Natural killer cell (primary cell): ENCODE measurements around the gene CDR2. TPM values are rescaled to one million over a fixed set of nuclear protein-coding genes. Genes with fewer than 3 reads are reported as not detected.

Experiments used
- ATAC-seq, 3 donors: fragments of 150-1000 bp in 2 of 3; fragments of 200-7000 bp in 1 of 3; cut with Tn5 transposase; 1 replicate in 1 of 3; 2 replicates in 2 of 3; pipeline ENCODE4 v1.10.0; 2021; ENCODE audit warnings: mild to moderate bottlenecking in 2 of 3, moderate library complexity in 2 of 3
- DNase-seq, 2 donors: peaks; one replicate each; pipeline versions ENCODE4 v3.0.0 to v3.0.0-alpha.2; 2013 to 2021; ENCODE audit warnings: mixed read lengths in 1 of 2
- H3K27ac ChIP-seq: one replicate; pipeline ENCODE4 v1.5.1; 2013; ENCODE audit warnings: mild to moderate bottlenecking, low read length
- H3K27me3 ChIP-seq: one replicate; pipeline ENCODE4 v1.6.1; 2013; ENCODE audit warnings: low read length; ENCODE audit not compliant: control insufficient read depth, insufficient read depth
- H3K36me3 ChIP-seq: one replicate; pipeline ENCODE4 v1.6.1; 2013; ENCODE audit warnings: low read length; ENCODE audit not compliant: control insufficient read depth, insufficient read depth
- H3K4me1 ChIP-seq: one replicate; pipeline ENCODE4 v1.6.1; 2013; ENCODE audit warnings: low read length; ENCODE audit not compliant: control insufficient read depth, insufficient read depth
- H3K4me3 ChIP-seq: one replicate; pipeline ENCODE4 v1.5.1; 2013; ENCODE audit warnings: low read length
- H3K9me3 ChIP-seq: one replicate; pipeline ENCODE4 v1.6.1; 2013; ENCODE audit warnings: low read length; ENCODE audit not compliant: control insufficient read depth, insufficient read depth
- H3K27ac Mint-ChIP-seq, 2 donors: one replicate each; pipeline ENCODE4 v1.8.0; 2022; ENCODE audit warnings: mild to moderate bottlenecking in 2 of 2, mixed read lengths in 2 of 2, moderate library complexity in 1 of 2
- H3K27me3 Mint-ChIP-seq, 2 donors: one replicate each; pipeline ENCODE4 v1.8.0; 2022; ENCODE audit warnings: low read depth in 2 of 2, mixed read lengths in 2 of 2
- H3K36me3 Mint-ChIP-seq: one replicate; pipeline ENCODE4 v1.8.0; 2022; ENCODE audit warnings: mixed read lengths
- H3K4me1 Mint-ChIP-seq, 2 donors: one replicate each; pipeline ENCODE4 v1.8.0; 2022; ENCODE audit warnings: mixed read lengths in 2 of 2
- H3K4me3 Mint-ChIP-seq: one replicate; pipeline ENCODE4 v1.8.0; 2022; ENCODE audit warnings: mild to moderate bottlenecking, moderate library complexity, mixed read lengths
- H3K9me3 Mint-ChIP-seq, 2 donors: one replicate each; pipeline ENCODE4 v1.8.0; 2022; ENCODE audit warnings: mixed read lengths in 2 of 2
- WGBS: methylation state at CpG from one replicate; pipeline ENCODE4 v1.1.7; 2013; ENCODE audit warnings: missing lambda C conversion rate; ENCODE audit not compliant: insufficient coverage; 5-methylcytosine and 5-hydroxymethylcytosine counted together
- intact Hi-C: fragments of 100-400 bp; cut with micrococcal nuclease; formaldehyde crosslinking; loops from one replicate; pipeline ENCODE4 v1.14.2; 2022
- total RNA-seq, 4 donors: library from RNA; stranded (reverse); fragments of 120-200 nt in 1 of 4; gene quantifications; one replicate each; pipeline versions ENCODE4 v1.2.3 to v1.2.4, GENCODE V29; 2013 to 2022
- TF ChIP-seq, protein P1 (sequence below): fragments of 200-600 bp; IDR thresholded peaks from one replicate; pipeline ENCODE4 v1.8.0; 2022; ENCODE audit warnings: antibody characterized with exemption

CDR2 gene
- total RNA-seq, 3 donors from 2014 or later (not counting 1 experiment from before 2014, with no cell fraction given) = 11.2 to 24.3 (median 19.4) TPM

DNA sequence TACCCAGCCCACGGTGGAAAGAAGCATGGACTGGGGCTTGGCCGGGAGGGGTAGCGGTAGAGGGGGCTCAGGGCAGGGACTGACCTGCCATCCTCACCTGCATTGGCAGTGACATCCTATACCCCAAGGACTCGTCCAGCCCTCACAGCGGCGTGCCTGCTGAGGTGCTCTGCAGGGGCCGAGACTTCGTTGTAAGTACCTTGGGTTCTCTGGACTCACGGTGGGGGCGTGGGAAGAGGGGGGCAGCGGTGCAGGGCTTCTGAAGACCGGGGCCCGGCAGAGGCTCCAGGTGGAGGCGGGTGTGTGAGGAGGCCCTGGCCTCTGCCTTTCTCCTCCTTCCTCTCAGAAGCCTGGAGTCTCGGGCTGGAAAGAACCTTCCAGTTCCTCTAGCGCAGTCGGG, 51.7 kb downstream of the CDR2 start:
- Mint-ChIP-seq H3K4me3 (no peak overlapping the region), H3K27me3 (no peaks in the 10 kb centered on the region), H3K9me3 (no peaks in the 10 kb centered on the region), H3K4me1 (peaks cover 5 to 6% of the 10 kb centered on the region in 2 donors), H3K27ac (no peak overlapping the region), H3K36me3 (peaks cover 9% of the 10 kb centered on the region)
- no peak for DNase-seq
- TF ChIP-seq, protein P1, sequence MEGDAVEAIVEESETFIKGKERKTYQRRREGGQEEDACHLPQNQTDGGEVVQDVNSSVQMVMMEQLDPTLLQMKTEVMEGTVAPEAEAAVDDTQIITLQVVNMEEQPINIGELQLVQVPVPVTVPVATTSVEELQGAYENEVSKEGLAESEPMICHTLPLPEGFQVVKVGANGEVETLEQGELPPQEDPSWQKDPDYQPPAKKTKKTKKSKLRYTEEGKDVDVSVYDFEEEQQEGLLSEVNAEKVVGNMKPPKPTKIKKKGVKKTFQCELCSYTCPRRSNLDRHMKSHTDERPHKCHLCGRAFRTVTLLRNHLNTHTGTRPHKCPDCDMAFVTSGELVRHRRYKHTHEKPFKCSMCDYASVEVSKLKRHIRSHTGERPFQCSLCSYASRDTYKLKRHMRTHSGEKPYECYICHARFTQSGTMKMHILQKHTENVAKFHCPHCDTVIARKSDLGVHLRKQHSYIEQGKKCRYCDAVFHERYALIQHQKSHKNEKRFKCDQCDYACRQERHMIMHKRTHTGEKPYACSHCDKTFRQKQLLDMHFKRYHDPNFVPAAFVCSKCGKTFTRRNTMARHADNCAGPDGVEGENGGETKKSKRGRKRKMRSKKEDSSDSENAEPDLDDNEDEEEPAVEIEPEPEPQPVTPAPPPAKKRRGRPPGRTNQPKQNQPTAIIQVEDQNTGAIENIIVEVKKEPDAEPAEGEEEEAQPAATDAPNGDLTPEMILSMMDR = no peak
- H3K27me3 ChIP-seq = no peaks in the 10 kb centered on the region
- intact Hi-C loops = no loop called here
- no peaks in the 10 kb centered on the region for H3K9me3 ChIP-seq
- no peaks in the 10 kb centered on the region for H3K4me1 ChIP-seq
- 99% methylated on average over 17 of the region's 17 CpGs for WGBS
- ATAC-seq = no peak
- peaks cover 76% of the 10 kb centered on the region for H3K36me3 ChIP-seq
- no peak overlapping the region for H3K4me3 ChIP-seq
- H3K27ac ChIP-seq = no peak overlapping the region

DNA sequence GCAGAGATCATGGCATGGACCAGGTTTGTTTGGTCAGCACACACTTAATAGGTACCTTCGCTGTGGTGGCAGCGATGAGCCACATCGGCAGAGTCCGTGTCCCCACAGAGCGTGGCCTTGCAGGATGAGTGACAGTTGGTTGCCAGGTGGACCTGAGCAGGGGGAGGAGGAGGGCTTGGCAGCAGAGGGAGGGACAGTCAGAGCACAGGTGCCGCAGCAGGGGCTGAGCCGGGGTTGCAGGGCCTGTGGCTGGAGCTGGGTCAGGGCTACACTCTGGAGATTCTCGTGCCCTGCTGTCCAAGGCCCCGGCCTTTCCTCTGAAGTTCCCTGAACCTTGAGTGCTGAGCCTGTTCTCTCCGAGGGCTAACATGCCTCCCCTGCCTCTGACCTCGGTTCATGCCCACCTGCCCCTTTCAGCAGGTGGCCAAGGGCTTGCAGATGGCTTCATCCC, 52.4 kb downstream of the CDR2 start:
- TF ChIP-seq, protein P1 = no peak
- no peak overlapping the region for H3K27ac ChIP-seq
- WGBS = 96% methylated on average over 11 of the region's 11 CpGs
- peaks cover 73% of the 10 kb centered on the region for H3K36me3 ChIP-seq
- Mint-ChIP-seq H3K27me3 (no peaks in the 10 kb centered on the region), H3K4me3 (no peak overlapping the region), H3K36me3 (peaks cover 9% of the 10 kb centered on the region), H3K27ac (no peak overlapping the region), H3K4me1 (peaks cover 5 to 6% of the 10 kb centered on the region in 2 donors), H3K9me3 (no peaks in the 10 kb centered on the region)
- H3K4me3 ChIP-seq = no peak overlapping the region
- H3K27me3 ChIP-seq = no peaks in the 10 kb centered on the region
- no peak for DNase-seq
- intact Hi-C loops = no loop called here
- no peak for ATAC-seq
- no peaks in the 10 kb centered on the region for H3K4me1 ChIP-seq
- no peaks in the 10 kb centered on the region for H3K9me3 ChIP-seq

- H3K4me3 Mint-ChIP-seq = no peak overlapping the region
- peaks cover 73% of the 10 kb centered on the region for H3K36me3 ChIP-seq
- no peak overlapping the region for H3K27ac ChIP-seq
- peaks cover 5 to 6% of the 10 kb centered on the region in 2 donors for H3K4me1 Mint-ChIP-seq
- peaks cover 9% of the 10 kb centered on the region for H3K36me3 Mint-ChIP-seq
- TF ChIP-seq, protein P1 = peak; percentile 90
- no peaks in the 10 kb centered on the region for H3K9me3 Mint-ChIP-seq
- intact Hi-C loops = no loop called here
- no peaks in the 10 kb centered on the region for H3K27me3 Mint-ChIP-seq
- no peaks in the 10 kb centered on the region for H3K9me3 ChIP-seq
- no peaks in the 10 kb centered on the region for H3K27me3 ChIP-seq
- 75% methylated on average over 16 of the region's 16 CpGs for WGBS
- peak; percentile 49 to 90 for DNase-seq
- no peaks in the 10 kb centered on the region for H3K4me1 ChIP-seq
- H3K27ac Mint-ChIP-seq = no peak overlapping the region
- peak; percentile 71 to 78 (median 75) for ATAC-seq
- no peak overlapping the region for H3K4me3 ChIP-seq
Observed at GRCh38 chr16:22321340-22322001, 52.9 kb downstream of the CDR2 start.
